Stimulated activated CD4-positive, alpha-beta T cell treated with anti-CD3 and anti-CD28 coated beads, Interleukin-1b, Interleukin-23, amount 100 ng/mL, for 24 hours (primary cell): ENCODE data around the gene RSPO1.

Source experiments
- DNase-seq, 4 experiments: peaks; one replicate each; pipeline ENCODE4 v3.0.0-alpha.2; 2020; ENCODE audit warnings: low read depth in 4 of 4, low spot score in 1 of 4

RSPO1 gene

DNA sequence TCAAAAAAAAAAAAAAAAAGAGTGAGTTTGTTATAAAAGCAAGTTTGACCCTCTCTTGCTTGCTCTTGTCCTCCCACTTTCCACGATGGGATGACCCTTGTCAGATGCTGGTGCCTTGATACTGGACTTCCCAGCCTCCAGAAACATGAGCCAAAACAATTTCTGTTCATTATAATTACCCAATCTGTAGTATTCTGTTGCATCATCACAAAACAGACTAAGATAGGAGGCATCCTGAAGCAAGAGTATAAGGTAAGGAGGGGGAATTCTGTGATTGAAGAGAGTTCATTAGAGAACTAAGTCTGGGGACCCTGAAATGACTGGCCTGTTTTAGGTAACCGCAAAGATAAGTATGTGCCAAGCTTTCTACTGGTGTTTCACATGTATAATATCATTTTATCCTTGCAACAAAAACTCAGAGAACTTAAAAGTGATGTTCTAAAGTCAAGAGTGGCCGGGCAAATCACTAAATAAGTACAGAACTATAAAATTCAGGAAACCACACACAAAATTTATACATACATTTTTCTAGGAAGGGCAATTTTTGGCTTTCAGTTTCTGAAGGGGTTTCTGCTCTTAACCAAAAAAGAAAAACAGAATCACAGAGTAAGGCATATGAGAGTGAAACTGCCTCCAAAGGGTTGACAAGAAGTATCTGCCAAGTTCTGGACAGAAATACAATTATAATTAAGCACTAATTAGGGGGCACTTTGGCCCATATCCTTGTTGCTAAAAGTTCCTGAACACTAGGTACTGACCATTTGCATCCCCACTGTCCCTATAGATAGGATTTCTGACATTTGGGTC, 64.0 kb downstream of the RSPO1 start:
- DNase-seq, result no peak

DNA sequence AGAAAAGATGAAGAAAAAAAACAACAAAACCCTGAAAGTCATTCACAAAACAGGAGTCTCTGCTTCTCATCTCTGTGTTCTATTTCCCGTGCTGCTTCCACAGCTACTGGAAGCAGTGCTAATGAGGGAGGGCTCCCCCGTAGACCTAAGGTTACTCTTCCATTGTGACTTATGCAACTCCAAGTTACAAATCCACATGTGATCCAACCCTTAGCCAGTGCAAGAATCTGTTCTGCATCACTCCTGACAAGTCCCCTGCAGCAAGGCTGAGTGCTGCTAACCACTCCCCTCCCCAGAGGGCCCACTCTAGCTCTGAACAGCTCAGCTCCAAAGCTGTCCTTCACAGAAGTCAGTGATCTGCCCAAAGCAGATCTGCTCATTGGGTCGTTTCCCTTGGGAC, 67.7 kb downstream of the RSPO1 start:
- no peak for DNase-seq

DNA sequence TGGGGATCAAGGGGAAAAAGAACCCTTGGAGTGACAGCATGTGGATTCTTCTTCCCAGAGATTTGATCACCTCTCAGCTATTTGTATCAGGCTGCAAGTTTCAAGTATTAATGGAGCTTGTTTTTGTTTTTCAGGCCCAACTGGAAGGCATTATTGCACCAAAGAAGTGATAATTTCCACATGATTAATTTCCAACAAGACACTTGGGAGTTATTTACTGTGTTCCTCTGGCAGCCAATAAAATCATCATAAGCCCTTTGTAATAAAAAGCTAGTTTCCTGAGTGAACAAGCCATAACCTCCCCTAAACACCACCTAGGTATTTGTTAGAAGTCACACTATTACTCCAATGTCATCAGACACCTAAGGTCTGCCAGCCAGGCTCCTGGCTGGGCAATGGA, 69.8 kb downstream of the RSPO1 start:
- DNase-seq, result no peak

- DNase-seq, result no peak
These were observed 71.7 kb downstream of the RSPO1 start for GRCh38 chr1:37562984-37563383.
